ENCODE results near the gene CTU2. TPM values are rescaled to one million over a fixed set of nuclear protein-coding genes. Genes with fewer than 3 reads are reported as not detected.

Gene CTU2
- total RNA-seq, 1 donor from 2014 or later = 32.1 TPM

DNA sequence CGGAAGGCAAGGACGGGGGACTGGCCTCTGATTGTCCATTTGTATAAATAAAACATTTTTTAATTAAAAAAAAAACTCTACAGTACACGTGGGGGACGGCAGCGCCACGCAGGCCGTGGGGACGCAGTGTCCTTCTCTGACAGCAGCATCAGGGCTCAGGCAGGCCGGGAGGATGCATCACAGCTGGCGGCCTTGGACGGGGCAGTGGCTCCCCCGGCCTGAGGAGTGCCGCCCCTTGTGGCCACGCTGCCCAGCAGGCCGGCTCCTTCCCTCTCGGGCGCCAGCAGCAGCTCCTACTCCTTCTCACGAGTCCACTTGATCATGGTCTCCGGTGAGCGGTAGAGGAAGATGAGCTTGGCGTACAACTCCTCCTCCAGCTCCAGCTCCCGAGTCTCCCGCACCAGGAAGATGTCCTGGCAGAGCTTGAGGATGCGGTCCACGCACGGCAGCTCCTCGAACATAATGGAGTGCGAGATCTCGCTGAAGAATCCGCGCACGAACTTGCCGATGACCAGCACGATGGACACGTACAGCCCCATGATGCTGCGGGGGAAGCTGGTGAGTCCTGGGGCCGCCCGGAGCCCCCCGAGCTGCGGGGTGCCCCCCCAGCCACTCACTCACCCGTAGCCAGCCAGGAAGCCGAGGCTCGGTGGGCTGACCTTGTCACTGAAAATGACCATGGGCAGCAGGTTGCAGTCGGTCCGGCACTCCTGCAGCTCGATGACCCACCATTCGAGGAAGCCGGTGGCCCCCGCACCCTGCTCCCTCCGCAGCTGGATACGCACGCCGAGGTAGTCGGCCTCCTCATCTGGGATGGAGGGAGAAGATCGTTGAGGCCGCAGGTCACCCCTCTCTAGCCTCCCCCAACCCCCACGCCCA is 9.2 kb downstream of the CTU2 start:
- H3K27me3 Mint-ChIP-seq (ENCODE audit: low read depth) = no peaks in the 10 kb centered on the region
- H3K9me3 Mint-ChIP-seq = no peaks in the 10 kb centered on the region
- H3K4me3 Mint-ChIP-seq = no peak overlapping the region
- peaks cover 2% of the 10 kb centered on the region for H3K36me3 Mint-ChIP-seq (ENCODE audit: low read depth)
- TF ChIP-seq, protein P1, sequence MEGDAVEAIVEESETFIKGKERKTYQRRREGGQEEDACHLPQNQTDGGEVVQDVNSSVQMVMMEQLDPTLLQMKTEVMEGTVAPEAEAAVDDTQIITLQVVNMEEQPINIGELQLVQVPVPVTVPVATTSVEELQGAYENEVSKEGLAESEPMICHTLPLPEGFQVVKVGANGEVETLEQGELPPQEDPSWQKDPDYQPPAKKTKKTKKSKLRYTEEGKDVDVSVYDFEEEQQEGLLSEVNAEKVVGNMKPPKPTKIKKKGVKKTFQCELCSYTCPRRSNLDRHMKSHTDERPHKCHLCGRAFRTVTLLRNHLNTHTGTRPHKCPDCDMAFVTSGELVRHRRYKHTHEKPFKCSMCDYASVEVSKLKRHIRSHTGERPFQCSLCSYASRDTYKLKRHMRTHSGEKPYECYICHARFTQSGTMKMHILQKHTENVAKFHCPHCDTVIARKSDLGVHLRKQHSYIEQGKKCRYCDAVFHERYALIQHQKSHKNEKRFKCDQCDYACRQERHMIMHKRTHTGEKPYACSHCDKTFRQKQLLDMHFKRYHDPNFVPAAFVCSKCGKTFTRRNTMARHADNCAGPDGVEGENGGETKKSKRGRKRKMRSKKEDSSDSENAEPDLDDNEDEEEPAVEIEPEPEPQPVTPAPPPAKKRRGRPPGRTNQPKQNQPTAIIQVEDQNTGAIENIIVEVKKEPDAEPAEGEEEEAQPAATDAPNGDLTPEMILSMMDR (conservative IDR thresholded peaks at IDR 0.05) = no peak
- DNase-seq (ENCODE audit: low read depth, low spot score) = no peak
- H3K4me1 Mint-ChIP-seq = no peaks in the 10 kb centered on the region
- no peak overlapping the region for H3K27ac Mint-ChIP-seq (ENCODE audit: unreplicated experiment)

GRCh38 chr16:88716201-88716600 is 9.9 kb downstream of the CTU2 start:
- DNase-seq (ENCODE audit: low read depth, low spot score) = no peak
- no peak overlapping the region for H3K4me3 Mint-ChIP-seq
- peaks cover 2% of the 10 kb centered on the region for H3K36me3 Mint-ChIP-seq (ENCODE audit: low read depth)
- H3K9me3 Mint-ChIP-seq = no peaks in the 10 kb centered on the region
- no peaks in the 10 kb centered on the region for H3K27me3 Mint-ChIP-seq (ENCODE audit: low read depth)
- H3K4me1 Mint-ChIP-seq = no peaks in the 10 kb centered on the region
- no peak overlapping the region for H3K27ac Mint-ChIP-seq (ENCODE audit: unreplicated experiment)
- TF ChIP-seq, protein P1 (conservative IDR thresholded peaks at IDR 0.05) = no peak

- no peaks in the 10 kb centered on the region for H3K9me3 Mint-ChIP-seq
- no peaks in the 10 kb centered on the region for H3K27me3 Mint-ChIP-seq (ENCODE audit: low read depth)
- H3K4me3 Mint-ChIP-seq = no peak overlapping the region
- H3K4me1 Mint-ChIP-seq = no peaks in the 10 kb centered on the region
- H3K27ac Mint-ChIP-seq (ENCODE audit: unreplicated experiment) = no peak overlapping the region
- TF ChIP-seq, protein P1 (conservative IDR thresholded peaks at IDR 0.05) = no peak
- DNase-seq (ENCODE audit: low read depth, low spot score) = no peak
- peaks cover 2% of the 10 kb centered on the region for H3K36me3 Mint-ChIP-seq (ENCODE audit: low read depth)
These were observed 10.3 kb downstream of the CTU2 start for GRCh38 chr16:88716601-88717001.

DNA sequence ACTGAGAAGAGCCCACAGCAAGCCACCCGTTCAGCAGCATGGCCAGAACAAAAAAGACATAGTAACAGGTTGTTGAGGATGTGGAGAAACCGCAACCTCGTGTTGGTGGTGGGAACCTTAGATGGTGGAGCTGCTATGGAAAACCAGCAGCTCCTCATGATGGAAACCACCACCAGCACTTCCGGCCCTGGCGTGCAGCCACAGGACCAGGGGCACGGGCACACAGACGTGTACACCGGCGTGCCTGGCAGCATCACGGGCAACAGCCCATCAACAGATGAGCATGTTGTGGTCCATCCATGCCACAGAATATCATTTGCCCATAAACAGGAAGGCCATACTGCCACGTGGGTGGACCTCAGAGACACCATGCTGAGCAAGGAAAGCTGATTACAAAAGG is 11.9 kb downstream of the CTU2 start:
- Mint-ChIP-seq H3K4me1 (no peaks in the 10 kb centered on the region), H3K27me3 (ENCODE audit: low read depth) (no peaks in the 10 kb centered on the region), H3K4me3 (no peak overlapping the region), H3K27ac (ENCODE audit: unreplicated experiment) (no peak overlapping the region), H3K9me3 (no peaks in the 10 kb centered on the region), H3K36me3 (ENCODE audit: low read depth) (peaks cover 2% of the 10 kb centered on the region)
- no peak for DNase-seq (ENCODE audit: low read depth, low spot score)
- TF ChIP-seq, protein P1 (conservative IDR thresholded peaks at IDR 0.05) = no peak

GRCh38 chr16:88719267-88719932 is 13.1 kb downstream of the CTU2 start:
- Mint-ChIP-seq H3K36me3 (ENCODE audit: low read depth) (peaks cover 2% of the 10 kb centered on the region), H3K4me3 (no peak overlapping the region), H3K27me3 (ENCODE audit: low read depth) (no peaks in the 10 kb centered on the region), H3K27ac (ENCODE audit: unreplicated experiment) (peak overlapping the region; percentile 81), H3K9me3 (no peaks in the 10 kb centered on the region), H3K4me1 (no peaks in the 10 kb centered on the region)
- no peak for DNase-seq (ENCODE audit: low read depth, low spot score)
- TF ChIP-seq, protein P1 (conservative IDR thresholded peaks at IDR 0.05) = no peak
